ENCODE data around the gene RAB26. TPM values are rescaled to one million over a fixed set of nuclear protein-coding genes. Genes with fewer than 3 reads are reported as not detected.
A peak's percentile ranks its signal among the peaks of the same experiment; 100 is the strongest.
"Not testable (repeated sequence)": the region's sequence is repeated elsewhere in the genome, so short reads cannot be mapped to it uniquely, and the experiment has no call there.

Gene RAB26
- total RNA-seq = not detected

GRCh38 chr16:2147981-2148671 lies at the start of gene RAB26:
RAB26 (plus strand) TSS chr16:2148625; CDS start chr16:2148784, 159 bp downstream.
- peak within 1 kb of the TSS; percentile 54 to 77 (median 66) for H3K4me3 ChIP-seq (ENCODE audit: low read length in 3 of 3)
- peaks cover 43 to 58% (median 57%) of the 10 kb centered on the region in 3 donors for H3K4me1 ChIP-seq (ENCODE audit: control insufficient read depth in 3 of 3, insufficient read depth in 3 of 3, low read length in 3 of 3)
- H3K9me3 ChIP-seq (ENCODE audit: control insufficient read depth in 3 of 3, low read length in 3 of 3) = no peaks in the 10 kb centered on the region
- no peaks in the 10 kb centered on the region for H3K27me3 ChIP-seq (ENCODE audit: control insufficient read depth in 3 of 3, insufficient read depth in 3 of 3, low read length in 3 of 3)
- H3K9ac ChIP-seq (ENCODE audit: low read depth in 1 of 3, low read length in 3 of 3) = peak within 1 kb of the TSS; percentile 60 to 88 (median 70)
- peaks cover 4 to 10% (median 4%) of the 10 kb centered on the region in 3 donors for H3K36me3 ChIP-seq (ENCODE audit: control insufficient read depth in 3 of 3, insufficient read depth in 3 of 3, low read length in 3 of 3)
- H3K27ac ChIP-seq (ENCODE audit: low read depth, low read length) = peak within 1 kb of the TSS; percentile 82

DNA sequence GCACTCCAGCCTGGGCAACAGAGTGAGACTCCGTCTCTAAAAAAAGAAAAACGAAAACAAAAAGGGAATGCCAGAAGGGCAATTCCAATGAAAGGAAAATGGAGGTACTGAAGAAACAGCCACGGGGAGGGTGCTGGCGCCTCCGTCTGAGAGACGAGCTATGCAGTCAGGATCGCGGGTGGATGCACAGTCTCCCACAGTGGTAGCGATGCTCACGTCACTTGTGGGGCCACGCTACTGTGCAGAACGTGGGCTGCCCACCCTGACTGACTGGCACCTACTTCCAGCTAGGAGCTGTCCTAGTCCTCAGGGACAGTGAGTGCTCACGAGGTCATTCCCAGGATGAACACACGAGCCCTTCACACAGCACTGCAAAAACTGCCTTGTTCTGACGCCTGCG lies 46.8 kb upstream of the RAB26 start:
- H3K27me3 ChIP-seq (ENCODE audit: control insufficient read depth in 3 of 3, insufficient read depth in 3 of 3, low read length in 3 of 3); H3K9me3 ChIP-seq (ENCODE audit: control insufficient read depth in 3 of 3, low read length in 3 of 3); H3K9ac ChIP-seq (ENCODE audit: low read depth in 1 of 3, low read length in 3 of 3); H3K27ac ChIP-seq (ENCODE audit: low read depth, low read length); H3K4me1 ChIP-seq (ENCODE audit: control insufficient read depth in 3 of 3, insufficient read depth in 3 of 3, low read length in 3 of 3); H3K4me3 ChIP-seq (ENCODE audit: low read length in 3 of 3): not testable (repeated sequence)
- H3K36me3 ChIP-seq (ENCODE audit: control insufficient read depth in 3 of 3, insufficient read depth in 3 of 3, low read length in 3 of 3) = peaks cover 17 to 38% (median 36%) of the 10 kb centered on the region in 3 donors

DNA sequence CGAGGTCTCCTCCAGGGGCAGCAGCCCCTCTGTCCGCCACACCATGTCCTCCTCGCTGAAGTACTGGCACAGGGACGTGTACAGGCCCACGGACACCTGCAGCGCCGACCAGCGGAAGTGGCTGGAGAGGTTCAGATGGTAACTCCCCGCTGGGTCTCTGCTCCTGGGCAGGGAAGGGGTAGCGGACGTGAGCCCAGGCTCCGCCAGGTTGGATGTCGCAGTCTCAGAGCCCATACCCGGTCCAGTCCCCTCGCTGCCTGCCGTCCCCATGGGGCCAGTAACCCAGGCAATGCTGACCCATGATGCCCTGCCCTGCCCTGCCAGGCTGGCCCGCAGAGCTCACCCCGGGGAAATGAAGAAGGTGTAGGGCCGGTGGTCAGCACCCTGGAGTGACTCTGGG lies 46.0 kb upstream of the RAB26 start:
- no peaks in the 10 kb centered on the region for H3K27me3 ChIP-seq (ENCODE audit: control insufficient read depth in 3 of 3, insufficient read depth in 3 of 3, low read length in 3 of 3)
- peaks cover 18 to 36% (median 35%) of the 10 kb centered on the region in 3 donors for H3K36me3 ChIP-seq (ENCODE audit: control insufficient read depth in 3 of 3, insufficient read depth in 3 of 3, low read length in 3 of 3)
- H3K4me3 ChIP-seq (ENCODE audit: low read length in 3 of 3) = no peak overlapping the region
- H3K9me3 ChIP-seq (ENCODE audit: control insufficient read depth in 3 of 3, low read length in 3 of 3) = no peaks in the 10 kb centered on the region
- H3K27ac ChIP-seq (ENCODE audit: low read depth, low read length) = no peak overlapping the region
- no peaks in the 10 kb centered on the region for H3K4me1 ChIP-seq (ENCODE audit: control insufficient read depth in 3 of 3, insufficient read depth in 3 of 3, low read length in 3 of 3)
- H3K9ac ChIP-seq (ENCODE audit: low read depth in 1 of 3, low read length in 3 of 3) = no peak overlapping the region

DNA sequence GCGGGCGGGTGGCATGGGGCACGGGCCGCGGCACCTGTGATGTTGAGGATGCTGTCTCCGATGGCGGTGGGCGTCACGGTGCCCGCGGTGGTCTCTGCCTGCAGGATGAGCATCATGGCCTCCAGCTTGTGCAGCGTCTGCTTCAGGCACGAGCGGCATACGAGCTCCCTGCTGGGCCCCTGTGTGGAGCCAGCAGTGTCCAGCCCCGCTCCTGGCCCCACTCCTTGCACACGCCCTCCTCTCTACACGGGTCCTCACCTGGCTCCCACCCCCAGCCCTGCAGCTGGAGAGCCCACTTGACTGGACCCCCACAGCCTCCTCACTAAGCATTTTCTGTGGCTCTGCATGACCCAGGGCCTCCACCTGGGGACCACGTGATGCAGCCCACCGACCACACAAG lies 44.0 kb upstream of the RAB26 start:
- H3K27me3 ChIP-seq (ENCODE audit: control insufficient read depth in 3 of 3, insufficient read depth in 3 of 3, low read length in 3 of 3); H3K27ac ChIP-seq (ENCODE audit: low read depth, low read length); H3K9ac ChIP-seq (ENCODE audit: low read depth in 1 of 3, low read length in 3 of 3); H3K4me1 ChIP-seq (ENCODE audit: control insufficient read depth in 3 of 3, insufficient read depth in 3 of 3, low read length in 3 of 3); H3K4me3 ChIP-seq (ENCODE audit: low read length in 3 of 3); H3K9me3 ChIP-seq (ENCODE audit: control insufficient read depth in 3 of 3, low read length in 3 of 3): not testable (repeated sequence)
- H3K36me3 ChIP-seq (ENCODE audit: control insufficient read depth in 3 of 3, insufficient read depth in 3 of 3, low read length in 3 of 3) = peaks cover 18 to 46% (median 34%) of the 10 kb centered on the region in 3 donors

DNA sequence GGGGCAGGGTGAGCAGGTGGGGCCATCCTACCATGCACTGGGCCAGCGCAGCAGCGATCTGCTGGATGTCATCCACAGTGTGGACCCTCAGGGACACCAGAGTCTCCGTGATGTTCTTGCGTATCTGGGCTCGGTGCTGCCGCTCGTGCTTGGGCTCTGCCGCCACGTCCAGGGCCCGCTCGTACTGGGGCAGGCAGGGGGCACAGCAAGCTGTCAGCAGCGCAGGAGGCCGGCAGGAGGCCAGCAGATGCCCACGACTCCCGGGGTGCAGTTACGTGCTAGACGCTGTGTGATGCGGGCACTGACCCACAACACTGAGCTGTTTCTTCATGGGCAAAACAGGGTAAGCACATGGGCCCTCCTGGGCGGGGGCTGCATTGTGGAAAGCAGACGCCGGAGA lies 43.1 kb upstream of the RAB26 start:
- not testable (repeated sequence) for H3K9ac ChIP-seq (ENCODE audit: low read depth in 1 of 3, low read length in 3 of 3); H3K27me3 ChIP-seq (ENCODE audit: control insufficient read depth in 3 of 3, insufficient read depth in 3 of 3, low read length in 3 of 3); H3K27ac ChIP-seq (ENCODE audit: low read depth, low read length); H3K9me3 ChIP-seq (ENCODE audit: control insufficient read depth in 3 of 3, low read length in 3 of 3); H3K4me3 ChIP-seq (ENCODE audit: low read length in 3 of 3); H3K4me1 ChIP-seq (ENCODE audit: control insufficient read depth in 3 of 3, insufficient read depth in 3 of 3, low read length in 3 of 3)
- peaks cover 20 to 40% (median 37%) of the 10 kb centered on the region in 3 donors for H3K36me3 ChIP-seq (ENCODE audit: control insufficient read depth in 3 of 3, insufficient read depth in 3 of 3, low read length in 3 of 3)

GRCh38 chr16:2105769-2106168 lies 42.7 kb upstream of the RAB26 start:
- H3K27me3 ChIP-seq (ENCODE audit: control insufficient read depth in 3 of 3, insufficient read depth in 3 of 3, low read length in 3 of 3); H3K27ac ChIP-seq (ENCODE audit: low read depth, low read length); H3K9me3 ChIP-seq (ENCODE audit: control insufficient read depth in 3 of 3, low read length in 3 of 3); H3K4me1 ChIP-seq (ENCODE audit: control insufficient read depth in 3 of 3, insufficient read depth in 3 of 3, low read length in 3 of 3); H3K9ac ChIP-seq (ENCODE audit: low read depth in 1 of 3, low read length in 3 of 3); H3K4me3 ChIP-seq (ENCODE audit: low read length in 3 of 3): not testable (repeated sequence)
- peaks cover 18 to 41% (median 35%) of the 10 kb centered on the region in 3 donors for H3K36me3 ChIP-seq (ENCODE audit: control insufficient read depth in 3 of 3, insufficient read depth in 3 of 3, low read length in 3 of 3)

DNA sequence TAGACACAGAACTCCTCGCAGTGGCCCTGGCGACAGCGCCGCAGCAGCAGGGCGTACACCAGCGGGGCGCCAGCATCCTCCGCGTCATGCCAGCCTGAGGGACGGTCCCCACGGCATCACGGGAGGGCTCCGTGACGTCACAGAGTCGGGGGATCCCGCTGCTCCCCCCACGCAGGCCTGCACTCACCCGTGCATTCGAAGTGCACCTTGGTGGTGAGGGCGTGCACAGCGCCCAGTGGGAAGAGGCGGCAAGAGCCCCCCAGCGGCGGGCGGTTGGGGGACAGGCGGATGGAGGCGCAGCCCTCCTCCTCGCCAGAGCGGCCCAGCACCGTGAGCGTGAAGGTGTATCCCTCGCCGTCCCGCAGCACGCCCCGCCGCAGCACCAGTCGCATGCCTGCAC lies 42.2 kb upstream of the RAB26 start:
- H3K9ac ChIP-seq (ENCODE audit: low read depth in 1 of 3, low read length in 3 of 3); H3K9me3 ChIP-seq (ENCODE audit: control insufficient read depth in 3 of 3, low read length in 3 of 3); H3K27me3 ChIP-seq (ENCODE audit: control insufficient read depth in 3 of 3, insufficient read depth in 3 of 3, low read length in 3 of 3); H3K4me3 ChIP-seq (ENCODE audit: low read length in 3 of 3); H3K27ac ChIP-seq (ENCODE audit: low read depth, low read length); H3K4me1 ChIP-seq (ENCODE audit: control insufficient read depth in 3 of 3, insufficient read depth in 3 of 3, low read length in 3 of 3): not testable (repeated sequence)
- H3K36me3 ChIP-seq (ENCODE audit: control insufficient read depth in 3 of 3, insufficient read depth in 3 of 3, low read length in 3 of 3) = peaks cover 20 to 45% (median 35%) of the 10 kb centered on the region in 3 donors

GRCh38 chr16:2107121-2107790 lies 41.2 kb upstream of the RAB26 start:
- not testable (repeated sequence) for H3K27ac ChIP-seq (ENCODE audit: low read depth, low read length); H3K27me3 ChIP-seq (ENCODE audit: control insufficient read depth in 3 of 3, insufficient read depth in 3 of 3, low read length in 3 of 3); H3K4me3 ChIP-seq (ENCODE audit: low read length in 3 of 3); H3K4me1 ChIP-seq (ENCODE audit: control insufficient read depth in 3 of 3, insufficient read depth in 3 of 3, low read length in 3 of 3); H3K9ac ChIP-seq (ENCODE audit: low read depth in 1 of 3, low read length in 3 of 3); H3K9me3 ChIP-seq (ENCODE audit: control insufficient read depth in 3 of 3, low read length in 3 of 3)
- peaks cover 22 to 43% (median 30%) of the 10 kb centered on the region in 3 donors for H3K36me3 ChIP-seq (ENCODE audit: control insufficient read depth in 3 of 3, insufficient read depth in 3 of 3, low read length in 3 of 3)

DNA sequence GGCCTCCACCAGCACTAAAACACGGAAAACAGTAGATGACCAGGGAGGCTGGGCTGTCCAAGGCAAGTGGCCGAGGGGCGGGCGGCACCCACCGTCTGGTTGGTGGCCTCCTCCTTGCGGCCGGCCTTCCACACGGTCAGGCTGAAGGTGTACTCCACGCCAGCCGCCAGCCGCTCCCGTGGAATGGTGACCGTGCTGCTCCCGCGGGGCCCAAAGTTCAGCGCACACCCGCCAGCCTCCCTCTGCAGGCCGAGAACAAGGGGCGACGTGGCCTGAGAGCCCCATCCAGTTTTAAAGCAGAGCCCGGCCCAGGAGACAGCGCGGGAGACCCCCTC lies 40.7 kb upstream of the RAB26 start:
- H3K9me3 ChIP-seq (ENCODE audit: control insufficient read depth in 3 of 3, low read length in 3 of 3); H3K9ac ChIP-seq (ENCODE audit: low read depth in 1 of 3, low read length in 3 of 3); H3K4me1 ChIP-seq (ENCODE audit: control insufficient read depth in 3 of 3, insufficient read depth in 3 of 3, low read length in 3 of 3); H3K4me3 ChIP-seq (ENCODE audit: low read length in 3 of 3); H3K27ac ChIP-seq (ENCODE audit: low read depth, low read length); H3K27me3 ChIP-seq (ENCODE audit: control insufficient read depth in 3 of 3, insufficient read depth in 3 of 3, low read length in 3 of 3): not testable (repeated sequence)
- peaks cover 23 to 43% (median 25%) of the 10 kb centered on the region in 3 donors for H3K36me3 ChIP-seq (ENCODE audit: control insufficient read depth in 3 of 3, insufficient read depth in 3 of 3, low read length in 3 of 3)

- not testable (repeated sequence) for H3K27me3 ChIP-seq (ENCODE audit: control insufficient read depth in 3 of 3, insufficient read depth in 3 of 3, low read length in 3 of 3); H3K4me3 ChIP-seq (ENCODE audit: low read length in 3 of 3); H3K27ac ChIP-seq (ENCODE audit: low read depth, low read length); H3K9ac ChIP-seq (ENCODE audit: low read depth in 1 of 3, low read length in 3 of 3); H3K4me1 ChIP-seq (ENCODE audit: control insufficient read depth in 3 of 3, insufficient read depth in 3 of 3, low read length in 3 of 3); H3K9me3 ChIP-seq (ENCODE audit: control insufficient read depth in 3 of 3, low read length in 3 of 3)
- peaks cover 22 to 43% (median 25%) of the 10 kb centered on the region in 3 donors for H3K36me3 ChIP-seq (ENCODE audit: control insufficient read depth in 3 of 3, insufficient read depth in 3 of 3, low read length in 3 of 3)
These were observed 39.8 kb upstream of the RAB26 start for GRCh38 chr16:2108446-2109270.

Data from skeletal muscle tissue (tissue), 4 donors.